Activated CD8-positive, alpha-beta memory T cell treated with anti-CD3 and anti-CD28 coated beads for 4 hours (primary cell): ENCODE measurements around the gene RTL10.

Experiments
- DNase-seq, 2 donors: peaks; one replicate each; pipeline ENCODE4 v3.0.0-alpha.2; 2020; ENCODE audit warnings: low read depth in 2 of 2

Gene RTL10

GRCh38 chr22:19823191-19823901 lies 31.3 kb downstream of the RTL10 start:
- no peak for DNase-seq

- no peak for DNase-seq
Observed at GRCh38 chr22:19822301-19823117, 32.2 kb downstream of the RTL10 start.

DNA sequence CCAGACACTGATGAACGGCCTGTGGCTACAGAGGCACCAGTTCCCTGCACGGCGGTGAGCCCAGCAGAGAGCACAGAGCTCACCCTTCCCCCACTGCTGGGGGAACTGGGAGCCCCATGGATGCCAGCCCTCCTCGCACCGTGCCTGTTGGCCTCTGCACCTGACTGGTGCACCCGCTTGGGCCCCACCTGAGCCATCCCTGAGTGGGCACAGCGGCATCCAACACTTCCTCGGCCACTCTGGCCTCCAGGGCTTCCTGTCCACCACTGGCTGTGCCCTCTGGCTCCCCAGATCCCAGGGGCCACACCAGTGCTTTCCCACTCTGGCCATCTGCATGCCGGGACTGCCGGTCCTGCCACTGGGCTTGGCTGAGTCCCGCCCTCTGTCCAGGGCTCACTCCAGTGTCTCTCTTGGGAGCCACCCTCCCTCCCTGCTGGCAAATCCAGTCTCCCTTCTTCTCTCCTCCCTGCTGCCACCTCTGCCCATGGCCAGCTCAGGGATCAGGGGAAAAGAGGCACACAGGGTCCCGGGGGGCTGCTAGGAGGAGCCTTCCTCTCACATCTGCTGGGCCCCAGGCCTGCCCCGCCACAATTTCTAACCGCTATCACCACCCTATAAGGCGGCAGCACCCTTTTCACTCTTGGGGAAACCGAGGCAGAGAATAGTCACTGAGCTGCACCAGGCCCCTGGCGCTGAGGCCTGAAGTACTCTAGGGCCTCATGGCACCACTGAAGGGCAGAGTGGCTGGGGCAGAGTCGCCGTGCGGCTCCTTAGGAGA lies 33.0 kb downstream of the RTL10 start:
- no peak for DNase-seq

GRCh38 chr22:19820880-19821522 lies 33.7 kb downstream of the RTL10 start:
- DNase-seq: no peak

DNA sequence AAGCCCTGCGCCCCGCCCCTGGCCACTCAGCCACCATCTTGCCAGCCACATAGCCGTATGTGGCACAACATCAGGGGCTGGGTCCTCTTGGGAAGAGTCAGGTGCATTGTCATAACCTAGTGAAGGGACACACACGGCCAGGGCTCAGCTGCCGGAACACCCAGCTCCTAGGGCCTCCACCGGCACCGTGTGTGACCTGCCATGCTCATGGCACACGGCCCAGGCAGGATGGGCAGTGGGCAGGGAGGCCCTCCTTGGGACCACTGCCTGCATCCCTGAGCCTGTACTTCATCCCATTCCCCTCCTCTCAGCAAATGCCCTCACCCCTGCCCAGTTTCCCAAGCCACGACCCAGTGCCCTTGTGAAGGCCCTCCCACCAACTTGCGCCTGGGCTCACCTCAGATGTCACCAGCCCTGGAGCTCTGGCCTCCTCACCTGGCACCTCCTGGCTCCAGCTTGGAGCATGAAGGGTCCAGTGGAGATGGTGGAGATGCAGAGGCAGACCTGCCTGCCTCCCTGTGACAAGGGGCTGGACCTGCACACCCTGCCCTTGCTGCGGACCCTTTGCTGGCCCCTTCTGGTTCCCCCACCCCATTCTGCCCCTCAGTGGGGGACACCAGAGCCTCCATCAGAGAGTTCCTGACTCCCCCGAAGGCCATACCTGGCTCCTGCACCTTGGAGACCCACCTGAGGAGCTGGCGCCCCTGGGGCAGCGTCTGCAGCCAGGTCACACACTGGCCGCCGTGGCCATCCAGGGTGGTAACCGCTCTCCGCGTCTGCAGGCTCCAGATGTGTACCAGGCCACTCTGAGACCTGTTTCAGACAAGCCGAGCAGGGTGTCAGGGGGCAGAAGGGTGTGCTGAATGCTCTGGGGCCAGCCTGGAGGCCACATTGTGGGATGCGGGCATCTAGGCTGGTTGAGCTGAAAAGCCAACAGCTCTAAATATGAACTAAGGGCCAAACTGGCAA lies 34.5 kb downstream of the RTL10 start:
- no peak for DNase-seq

GRCh38 chr22:19819208-19819910 lies 35.3 kb downstream of the RTL10 start:
- no peak for DNase-seq

DNA sequence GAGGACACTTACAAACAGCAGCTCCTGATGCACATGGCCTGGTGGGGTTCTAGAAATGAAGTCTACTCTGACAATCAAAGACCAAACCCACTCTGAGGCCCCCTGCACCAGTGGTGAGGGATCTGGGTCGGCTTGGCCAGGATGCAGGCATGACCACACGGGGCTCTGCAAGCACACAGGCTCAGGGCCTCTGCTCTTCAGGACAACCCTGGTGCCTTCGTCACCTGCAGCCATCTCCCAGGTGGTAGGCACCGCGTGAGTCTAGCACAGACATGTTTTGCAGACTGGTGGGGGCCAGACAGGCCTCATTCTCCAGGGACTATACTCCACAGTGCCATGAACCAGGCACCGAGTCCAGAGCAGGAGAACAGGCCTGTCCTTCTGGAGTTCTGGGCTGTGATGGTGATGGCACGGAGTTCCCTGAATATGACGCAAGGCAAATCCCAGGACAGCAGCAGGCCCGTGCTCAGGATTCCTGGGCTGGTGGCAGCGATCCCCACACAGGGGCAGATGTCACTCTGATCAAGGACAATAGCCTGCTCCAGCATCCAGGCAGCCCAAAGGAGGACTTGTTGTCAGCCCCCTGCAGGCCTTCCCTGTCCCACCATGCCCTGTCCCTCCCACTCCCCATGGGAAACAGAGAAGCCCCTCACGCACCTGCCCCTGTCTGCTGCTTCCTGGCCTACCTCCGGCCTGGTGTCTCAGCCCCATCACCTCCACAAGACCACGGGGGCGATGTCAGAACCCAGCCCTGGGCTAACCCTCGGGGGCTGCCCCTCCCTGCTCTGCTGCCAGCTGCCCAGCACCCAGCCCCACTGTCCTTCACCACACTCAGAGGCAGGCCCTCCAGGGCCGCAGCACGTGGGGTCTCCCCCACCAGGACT lies 36.1 kb downstream of the RTL10 start:
- no peak for DNase-seq

DNA sequence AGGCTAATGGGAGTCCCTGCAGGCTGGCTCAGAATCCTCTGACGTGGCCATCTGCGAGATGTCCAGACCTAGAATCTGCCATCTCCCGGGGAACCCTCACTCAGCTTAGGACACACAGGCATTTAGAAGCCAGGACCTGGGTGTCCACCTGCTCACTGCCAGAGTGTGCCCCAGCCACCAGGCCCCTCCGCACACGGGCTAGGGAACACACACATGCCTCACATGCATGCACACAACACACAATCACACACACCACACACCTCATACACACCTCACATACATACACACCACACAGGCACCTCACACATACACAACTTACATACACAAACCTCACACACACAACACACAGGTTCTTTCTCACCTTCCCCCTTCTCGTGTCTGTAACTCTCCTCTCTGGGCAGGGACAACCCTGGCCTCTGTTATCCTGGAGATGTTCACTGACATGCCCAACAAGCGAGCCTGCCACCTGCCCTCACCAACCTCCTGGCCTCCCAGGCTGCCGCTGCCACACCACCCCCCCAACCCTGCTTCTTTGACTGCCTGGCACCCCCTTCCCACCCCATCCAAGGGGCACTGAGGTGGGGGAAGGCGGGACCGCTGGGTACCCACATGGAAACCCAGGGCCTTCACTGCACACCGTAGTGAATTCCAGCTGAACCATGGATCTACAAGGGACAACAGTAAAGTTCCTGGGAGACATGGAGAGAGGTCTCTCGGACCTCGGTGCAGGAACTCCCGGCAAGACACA lies 38.1 kb downstream of the RTL10 start:
- no peak for DNase-seq

- DNase-seq: no peak
Observed at GRCh38 chr22:19815823-19816290, 38.8 kb downstream of the RTL10 start.

DNA sequence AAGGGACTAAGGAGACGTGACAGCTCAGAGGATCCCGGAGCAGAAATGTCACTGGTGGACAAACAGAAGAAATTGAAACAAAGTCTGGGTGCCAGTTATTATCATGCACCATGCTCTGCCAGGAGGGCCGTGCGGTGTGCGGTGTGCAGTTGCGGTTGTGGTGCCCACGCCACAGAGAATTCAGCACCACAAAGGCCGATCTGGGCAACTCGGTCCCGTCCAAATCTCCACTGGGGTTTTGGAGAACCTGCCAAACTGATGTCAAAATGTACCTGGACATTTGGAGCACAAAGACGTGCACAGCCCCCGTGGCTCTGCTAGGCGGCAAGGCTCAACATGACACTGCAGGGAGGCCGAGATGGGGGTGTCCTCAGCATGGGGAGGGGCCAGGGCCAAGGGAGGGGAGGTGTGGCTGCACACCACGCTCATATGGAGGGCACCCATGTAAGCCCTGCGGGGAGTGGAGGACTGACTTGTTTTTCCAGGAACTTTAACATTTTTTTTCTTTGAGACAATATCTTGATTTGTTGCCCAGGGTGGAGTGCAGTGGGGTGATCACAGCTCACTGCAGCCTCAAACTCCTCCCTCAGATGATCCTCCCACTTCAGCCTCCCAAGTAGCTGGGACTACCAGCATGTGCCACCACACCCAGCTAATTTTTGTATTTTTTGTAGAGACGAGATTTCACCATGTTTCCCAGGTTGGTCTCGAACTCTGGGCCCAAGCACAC lies 39.4 kb downstream of the RTL10 start:
- no peak for DNase-seq

DNA sequence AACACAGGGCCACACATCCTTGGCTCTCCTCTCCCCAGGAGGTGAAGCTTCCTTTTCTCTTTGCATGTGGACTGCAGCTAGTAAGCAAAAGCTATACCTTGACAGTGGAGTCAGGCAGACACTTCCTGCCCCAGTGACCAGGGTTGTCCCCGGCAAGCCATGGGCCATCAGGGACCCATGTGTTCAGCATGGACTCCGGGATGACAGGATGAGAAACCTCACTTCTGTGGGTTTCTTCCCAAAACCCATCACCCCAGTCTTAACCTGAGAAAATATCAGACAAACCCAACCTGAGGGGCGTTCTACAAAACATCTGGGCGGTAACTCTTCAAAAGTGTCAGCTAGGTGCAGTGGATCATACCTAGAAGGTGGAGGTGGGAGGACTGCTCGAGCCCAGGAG lies 40.2 kb downstream of the RTL10 start:
- DNase-seq: no peak

DNA sequence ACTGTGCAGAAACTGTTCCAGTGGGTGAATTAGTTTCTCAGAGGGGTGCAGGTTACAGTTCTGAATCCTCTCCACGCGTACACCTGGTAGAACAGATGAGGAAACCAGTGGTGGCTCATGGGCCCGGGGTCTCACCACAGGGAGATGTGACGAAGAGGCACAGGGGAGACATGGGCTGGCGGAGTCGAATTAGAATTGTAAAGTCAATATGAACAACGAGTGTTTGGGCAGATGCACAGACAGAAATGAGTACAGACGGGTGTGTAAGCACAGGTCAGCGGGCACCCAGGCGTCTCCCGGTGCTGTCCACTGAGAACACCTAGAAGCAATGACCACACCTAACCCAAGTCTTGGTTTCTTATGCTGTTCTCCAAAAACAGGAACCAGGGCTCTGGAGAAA lies 41.8 kb downstream of the RTL10 start:
- no peak for DNase-seq

DNA sequence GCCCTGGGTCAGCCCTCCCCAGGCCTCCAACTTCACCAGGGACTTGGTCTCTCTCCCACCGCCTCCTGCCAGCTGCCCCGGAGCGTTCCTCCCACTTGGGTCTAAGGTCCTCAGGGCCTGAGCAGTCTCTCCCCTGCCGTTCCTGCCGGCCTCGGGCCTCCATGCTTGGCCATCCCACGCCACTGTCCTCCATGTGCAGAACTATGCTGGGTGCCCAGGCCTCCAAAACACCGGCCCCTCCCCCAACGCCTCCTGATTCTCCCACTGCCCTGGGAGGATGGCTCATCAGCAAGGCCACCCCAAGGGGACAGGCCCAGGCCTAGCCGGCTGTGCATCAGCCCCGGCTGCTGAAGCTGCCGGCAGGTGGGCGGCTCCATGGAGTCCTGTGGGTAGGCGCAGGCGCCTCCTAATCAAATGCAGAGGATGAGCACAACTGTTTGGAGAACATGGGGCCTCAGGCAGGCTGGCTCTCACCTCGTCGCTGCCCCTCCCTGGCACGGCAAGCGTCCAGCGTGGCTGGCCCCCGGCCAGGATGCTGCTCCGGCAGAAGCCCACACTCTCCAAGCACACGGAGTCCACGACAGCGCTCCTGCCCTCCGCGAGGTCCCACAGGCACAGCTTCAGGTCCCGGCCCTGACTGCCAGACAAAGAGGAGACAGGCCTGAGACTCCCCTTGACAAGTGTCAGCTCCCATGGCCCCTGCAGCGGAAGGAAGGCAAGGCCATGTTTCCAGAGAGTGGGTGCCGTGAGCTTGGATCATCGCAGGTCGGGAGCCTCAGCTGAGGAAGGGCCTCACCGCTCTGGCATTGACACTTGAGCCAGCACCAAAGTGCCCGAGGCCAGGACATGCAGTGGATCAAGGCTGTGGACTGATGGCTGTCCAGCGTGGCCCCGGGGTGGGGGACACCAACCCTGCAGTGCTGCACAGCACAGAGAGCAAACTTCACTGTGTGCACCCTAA lies 42.6 kb downstream of the RTL10 start:
- no peak for DNase-seq

DNA sequence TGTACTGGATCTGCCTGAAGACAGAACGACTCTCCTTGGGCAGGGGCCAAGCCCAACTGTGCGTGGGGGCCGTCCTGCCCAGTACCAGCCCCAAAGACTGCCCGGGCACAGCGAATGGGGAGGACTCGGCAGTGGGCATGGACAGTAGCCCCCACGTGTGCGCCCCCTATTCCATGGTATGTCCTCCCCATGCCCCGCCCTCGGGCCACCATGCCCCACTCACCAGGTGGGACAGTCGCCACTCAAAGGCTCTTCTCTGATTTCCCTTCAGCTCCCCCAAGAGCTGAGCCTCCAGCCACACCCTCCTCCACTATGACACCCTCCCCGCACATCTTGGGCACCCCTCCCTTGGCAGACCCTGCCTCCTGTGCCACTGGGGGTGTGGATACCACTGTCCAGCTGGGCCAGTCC lies 43.5 kb downstream of the RTL10 start:
- no peak for DNase-seq

DNA sequence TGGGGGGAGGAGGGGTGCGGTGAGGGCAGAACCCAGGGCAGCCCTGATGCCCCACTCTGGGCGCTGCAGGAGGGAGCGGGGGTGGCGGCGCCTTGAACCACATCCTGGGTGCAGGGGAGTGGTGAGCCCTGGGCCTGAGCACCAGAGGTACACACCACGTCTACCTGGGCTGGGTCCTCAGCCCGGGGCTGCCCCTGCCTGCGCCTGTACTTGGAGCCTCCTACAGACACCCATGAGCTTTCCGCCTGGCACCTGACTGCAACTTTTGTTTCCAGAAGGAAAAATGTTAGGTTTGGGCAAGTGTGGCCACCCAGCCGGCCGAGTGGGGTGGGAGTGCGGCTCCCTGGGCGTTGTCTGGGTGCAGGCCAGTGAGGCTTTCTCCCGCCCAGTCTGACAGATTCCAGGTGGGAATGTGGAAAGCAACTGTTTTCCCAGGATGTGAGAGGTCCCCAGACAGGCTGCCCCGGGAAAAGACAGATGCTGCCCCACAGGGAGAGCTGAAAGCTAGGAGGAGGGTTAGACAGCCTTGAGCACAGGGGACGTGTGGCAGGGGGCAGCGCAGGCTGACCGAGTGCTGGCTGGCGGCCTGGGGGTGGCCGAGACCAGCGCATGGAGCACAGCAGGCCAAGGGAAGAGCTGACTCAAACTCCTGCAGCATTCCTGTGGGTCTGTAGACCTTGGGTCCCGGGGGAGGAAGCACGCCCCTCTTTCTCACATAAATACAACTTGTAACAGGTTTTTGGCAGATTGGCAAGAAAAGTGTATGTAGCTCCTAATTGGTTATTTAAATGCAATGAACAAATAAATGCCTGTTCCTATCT lies 44.1 kb downstream of the RTL10 start:
- DNase-seq: no peak

- no peak for DNase-seq
Observed at GRCh38 chr22:19809741-19810140, 44.9 kb downstream of the RTL10 start.
